Transverse colon (tissue), 4 donors: Measurements from ENCODE around the gene FARP1. TPM values are rescaled to one million over a fixed set of nuclear protein-coding genes. Genes with fewer than 3 reads are reported as not detected.

Experiments used
- DNase-seq: peaks from one replicate; pipeline ENCODE4 v3.0.0-alpha.2; 2019
- H3K27ac ChIP-seq, 4 donors: fragments of 200-600 bp; sonication (generic); 2 replicates each; pipeline ENCODE4 v1.5.1; 2016 to 2018; ENCODE audit warnings: inconsistent platforms in 4 of 4
- H3K27me3 ChIP-seq: fragments of 200-600 bp; sonication (generic); 2 replicates; pipeline ENCODE4 v1.5.1; 2017; ENCODE audit warnings: inconsistent platforms
- H3K36me3 ChIP-seq, 4 donors: fragments of 200-600 bp; sonication (generic); 2 replicates each; pipeline ENCODE4 v1.5.1; 2017 to 2019; ENCODE audit warnings: inconsistent platforms in 4 of 4
- H3K4me1 ChIP-seq, 4 donors: fragments of 200-600 bp; sonication (generic); 2 replicates each; pipeline ENCODE4 v1.5.1; 2017 to 2020; ENCODE audit warnings: inconsistent platforms in 4 of 4
- H3K4me3 ChIP-seq, 4 donors: fragments of 200-600 bp; sonication (generic); 1 replicate in 1 of 4; 2 replicates in 3 of 4; pipeline versions ENCODE4 v1.5.1 to v1.6.1; 2017 to 2019; ENCODE audit warnings: inconsistent platforms in 4 of 4
- H3K9me3 ChIP-seq, 2 donors: fragments of 200-600 bp; sonication (generic); 2 replicates each; pipeline ENCODE4 v1.5.1; 2017 to 2019; ENCODE audit warnings: inconsistent platforms in 2 of 2
- CTCF ChIP-seq, 5 experiments: fragments of 200-600 bp in 3 of 5; fragments of 450-650 bp in 2 of 5; sonication (generic) in 3 of 5; IDR thresholded peaks; 1 replicate in 2 of 5; 2 replicates in 3 of 5; pipeline ENCODE4 v1.5.1; 2016 to 2017; ENCODE audit warnings: antibody characterized with exemption in 5 of 5, inconsistent platforms in 3 of 5, mild to moderate bottlenecking in 2 of 5, moderate library complexity in 1 of 5
- EP300 ChIP-seq: sonication (generic); formaldehyde crosslinking; IDR thresholded peaks from one replicate; pipeline ENCODE4 v1.6.1; 2017; ENCODE audit warnings: antibody characterized with exemption, low read depth
- POLR2A ChIP-seq: fragments of 450-650 bp; IDR thresholded peaks from one replicate; pipeline ENCODE4 v1.6.1; 2016; ENCODE audit warnings: antibody characterized with exemption, mild to moderate bottlenecking, moderate library complexity
- POLR2AphosphoS5 ChIP-seq, 3 donors: sonication (generic); formaldehyde crosslinking; IDR thresholded peaks; one replicate each; pipeline ENCODE4 v1.6.1; 2016; ENCODE audit warnings: antibody characterized with exemption in 3 of 3
- WGBS, 2 donors: methylation state at CpG; one replicate each; pipeline ENCODE4 v1.1.5; 2018; ENCODE audit warnings: low coverage in 1 of 2; 5-methylcytosine and 5-hydroxymethylcytosine counted together
- in situ Hi-C, 4 donors: fragments of 200-750 bp; cut with MboI; loops; one replicate each; pipeline versions ENCODE4 v1.15.0 to v1.15.1; 2017; ENCODE audit warnings: low sequenced_read_pairs in 3 of 4, low pct_ligation_motif_present in 1 of 4, low pct_unique_long_range_greater_than_20kb in 1 of 4
- intact Hi-C: fragments of 100-400 bp; cut with DNase I; formaldehyde crosslinking; loops from one replicate; pipeline ENCODE4 v1.15.1; 2023; ENCODE audit warnings: low total_unique reads
- total RNA-seq, 4 donors: library from RNA; depleted of rRNA; stranded (reverse); fragments of >200 nt; gene quantifications; one replicate each; pipeline ENCODE4 v1.1.0, GENCODE V29; 2016

The FARP1 gene
- total RNA-seq, 4 donors from 2014 or later, result 32.8 to 41.8 (median 38.3) TPM

GRCh38 chr13:98407575-98407974 lies 264.7 kb downstream of the FARP1 start:
- Histone ChIP-seq H3K9me3 (no peaks in the 10 kb centered on the region), H3K27me3 (no peaks in the 10 kb centered on the region), H3K27ac (no peak overlapping the region), H3K36me3 (peaks cover 0 to 2% (median 0%) of the 10 kb centered on the region in 4 donors), H3K4me3 (no peak overlapping the region), H3K4me1 (peaks cover 0 to 17% (median 10%) of the 10 kb centered on the region in 4 donors)
- TF ChIP-seq EP300 (no peak), CTCF (IDR thresholded peaks at IDR 0.05) (no peak), POLR2A (no peak), POLR2AphosphoS5 (IDR thresholded peaks at IDR 0.05) (no peak)
- in situ Hi-C loops, result loop anchor here in 3 of 4 donors (25.0 kb wide), 2 partner anchors 270 to 545 kb away; partner anchors contain the start of gene FARP1 (in 2 of the 3)
- intact Hi-C loops, result no loop called here
- no peak for DNase-seq
- 94 to 96% methylated on average over 4 of the region's 4 CpGs for WGBS, 2 donors

GRCh38 chr13:98409281-98409680 lies 266.4 kb downstream of the FARP1 start:
- Histone ChIP-seq H3K27me3 (no peaks in the 10 kb centered on the region), H3K36me3 (peaks cover 0 to 2% (median 0%) of the 10 kb centered on the region in 4 donors), H3K4me3 (no peak overlapping the region), H3K4me1 (peaks cover 0 to 17% (median 10%) of the 10 kb centered on the region in 4 donors), H3K27ac (no peak overlapping the region), H3K9me3 (no peaks in the 10 kb centered on the region)
- 96 to 97% methylated on average over 9 to 13 of the region's 13 CpGs for WGBS, 2 donors
- TF ChIP-seq CTCF (IDR thresholded peaks at IDR 0.05) (no peak), POLR2AphosphoS5 (IDR thresholded peaks at IDR 0.05) (no peak)
- DNase-seq, result no peak
- intact Hi-C loops, result no loop called here
- in situ Hi-C loops, result loop anchor here in 3 of 4 donors (25.0 kb wide), 2 partner anchors 272 to 547 kb away; partner anchors contain the start of gene FARP1 (in 2 of the 3)

- DNase-seq, result no peak
- H3K4me1 ChIP-seq, result peaks cover under 1 to 9% (median 6%) of the 10 kb centered on the region in 4 donors
- H3K9me3 ChIP-seq, result no peaks in the 10 kb centered on the region
- in situ Hi-C loops (loop anchor here (10.0 to 25.0 kb wide), 4 partner anchors 256 to 556 kb away; partner anchors contain the start of gene FARP1 (in 2 of the 4)), intact Hi-C loops (no loop called here)
- H3K27ac ChIP-seq, result no peak overlapping the region
- WGBS, 2 donors, result 93 to 94% methylated on average over 11 of the region's 11 CpGs
- no peak for TF ChIP-seq CTCF (IDR thresholded peaks at IDR 0.05)
- TF ChIP-seq POLR2AphosphoS5 (IDR thresholded peaks at IDR 0.05), result no peak
- TF ChIP-seq POLR2A, result no peak
- TF ChIP-seq EP300, result no peak
- H3K4me3 ChIP-seq, result no peak overlapping the region
- peaks cover 0 to 2% (median 0%) of the 10 kb centered on the region in 4 donors for H3K36me3 ChIP-seq
- H3K27me3 ChIP-seq, result no peaks in the 10 kb centered on the region
Measured at GRCh38 chr13:98410612-98411011, 267.7 kb downstream of the FARP1 start.

GRCh38 chr13:98411013-98411412 lies 268.1 kb downstream of the FARP1 start:
- Histone ChIP-seq H3K4me3 (no peak overlapping the region), H3K36me3 (peaks cover 0 to 2% (median 0%) of the 10 kb centered on the region in 4 donors), H3K27me3 (no peaks in the 10 kb centered on the region), H3K27ac (no peak overlapping the region), H3K9me3 (no peaks in the 10 kb centered on the region), H3K4me1 (peaks cover 2 to 9% (median 7%) of the 10 kb centered on the region in 4 donors)
- intact Hi-C loops (no loop called here), in situ Hi-C loops (loop anchor here (10.0 to 25.0 kb wide), 4 partner anchors 256 to 556 kb away; partner anchors contain the start of gene FARP1 (in 2 of the 4))
- TF ChIP-seq CTCF (IDR thresholded peaks at IDR 0.05), result no peak
- no peak for TF ChIP-seq EP300
- TF ChIP-seq POLR2AphosphoS5 (IDR thresholded peaks at IDR 0.05), result no peak
- TF ChIP-seq POLR2A, result no peak
- WGBS, 2 donors, result 82 to 91% methylated on average over 5 of the region's 5 CpGs
- DNase-seq, result no peak
